Mesendoderm (in vitro differentiated cells): ENCODE data around the gene SLC8A1.

ENCODE experiments used
- DNase-seq: peaks from one replicate; pipeline ENCODE4 v3.0.0; 2013
- H2AK5ac ChIP-seq: 2 replicates; pipeline ENCODE4 v1.6.1; 2013; ENCODE audit warnings: low read length, inconsistent platforms
- H2BK120ac ChIP-seq: 2 replicates; pipeline ENCODE4 v1.6.1; 2013; ENCODE audit warnings: low read depth, mild to moderate bottlenecking, low read length, moderate library complexity, mixed read lengths
- H2BK15ac ChIP-seq: replicated peaks from 2 replicates; pipeline ENCODE4 v1.6.1; 2013; ENCODE audit warnings: low read depth, mild to moderate bottlenecking, moderate library complexity
- H2BK5ac ChIP-seq: 2 replicates; pipeline ENCODE4 v1.6.1; 2013; ENCODE audit warnings: low read length, inconsistent platforms
- H3K18ac ChIP-seq: 2 replicates; pipeline ENCODE4 v1.6.1; 2013; ENCODE audit warnings: mild to moderate bottlenecking, low read length, mixed read lengths
- H3K23ac ChIP-seq: one replicate; pipeline ENCODE4 v1.6.1; 2013; ENCODE audit warnings: low read length
- H3K27ac ChIP-seq: 2 replicates; pipeline ENCODE4 v1.5.1; 2013; ENCODE audit warnings: low read depth, mild to moderate bottlenecking, inconsistent platforms, low read length, moderate library complexity
- H3K27me3 ChIP-seq: 2 replicates; pipeline ENCODE4 v1.6.1; 2013; ENCODE audit warnings: low read length, control low read depth, mild to moderate bottlenecking, inconsistent platforms; ENCODE audit not compliant: insufficient read depth, poor library complexity
- H3K36me3 ChIP-seq: 2 replicates; pipeline ENCODE4 v1.6.1; 2013; ENCODE audit warnings: low read length, inconsistent platforms; ENCODE audit not compliant: control insufficient read depth, insufficient read depth
- H3K4ac ChIP-seq: one replicate; pipeline ENCODE4 v1.6.1; 2013; ENCODE audit warnings: low read depth, mild to moderate bottlenecking, low read length, moderate library complexity
- H3K4me1 ChIP-seq: 2 replicates; pipeline ENCODE4 v1.6.1; 2013; ENCODE audit warnings: low read depth, low read length, inconsistent platforms; ENCODE audit not compliant: control insufficient read depth
- H3K4me2 ChIP-seq: 2 replicates; pipeline ENCODE4 v1.6.1; 2013; ENCODE audit warnings: low read length
- H3K4me3 ChIP-seq: 2 replicates; pipeline ENCODE4 v1.5.1; 2013; ENCODE audit warnings: mild to moderate bottlenecking, low read length
- H3K56ac ChIP-seq: one replicate; pipeline ENCODE4 v1.6.1; 2013; ENCODE audit warnings: low read length
- H3K79me1 ChIP-seq: 2 replicates; pipeline ENCODE4 v1.6.1; 2013; ENCODE audit warnings: low read length, inconsistent platforms
- H3K79me2 ChIP-seq: 2 replicates; pipeline ENCODE4 v1.6.1; 2013; ENCODE audit warnings: mild to moderate bottlenecking, low read length; ENCODE audit not compliant: control insufficient read depth, insufficient read depth
- H3K9ac ChIP-seq: 2 replicates; pipeline ENCODE4 v1.6.1; 2013; ENCODE audit warnings: low read length, inconsistent platforms
- H4K5ac ChIP-seq: one replicate; pipeline ENCODE4 v1.6.1; 2013; ENCODE audit warnings: low read length
- H4K8ac ChIP-seq: one replicate; pipeline ENCODE4 v1.6.1; 2013; ENCODE audit warnings: low read depth, mild to moderate bottlenecking, control low read depth, low read length, moderate library complexity
- WGBS: extraction: QIAGEN DNeasy Blood & Tissue Kit; methylation state at CpG from one replicate; pipeline ENCODE4 v1.1.7; 2013; ENCODE audit warnings: low lambda C conversion rate, missing lambda C conversion rate; ENCODE audit not compliant: insufficient coverage; ENCODE audit errors: extremely low coverage; 5-methylcytosine and 5-hydroxymethylcytosine counted together

The SLC8A1 gene

GRCh38 chr2:40311026-40311425 is 140.9 kb downstream of the SLC8A1 start:
- Histone ChIP-seq H3K27me3 (no peaks in the 10 kb centered on the region), H3K36me3 (no peaks in the 10 kb centered on the region), H3K9ac (no peak overlapping the region), H2BK5ac (no peak overlapping the region), H3K4me3 (no peak overlapping the region), H3K79me2 (no peaks in the 10 kb centered on the region), H4K5ac (no peak overlapping the region), H3K4ac (no peak overlapping the region), H3K56ac (no peak overlapping the region), H3K23ac (no peak overlapping the region), H2AK5ac (no peak overlapping the region), H3K4me1 (no peaks in the 10 kb centered on the region), H2BK120ac (no peak overlapping the region), H4K8ac (no peak overlapping the region), H3K4me2 (no peak overlapping the region), H3K27ac (no peak overlapping the region), H3K79me1 (no peaks in the 10 kb centered on the region), H2BK15ac (no peak overlapping the region), H3K18ac (no peak overlapping the region)
- no peak for DNase-seq
- no CpG with 5 or more reads among the region's 2 CpGs for WGBS

- DNase-seq, result no peak
- Histone ChIP-seq H2BK120ac (no peak overlapping the region), H3K27me3 (no peaks in the 10 kb centered on the region), H3K23ac (no peak overlapping the region), H3K9ac (no peak overlapping the region), H2BK5ac (no peak overlapping the region), H3K79me2 (no peaks in the 10 kb centered on the region), H3K27ac (no peak overlapping the region), H3K4me2 (no peak overlapping the region), H3K4ac (no peak overlapping the region), H4K8ac (no peak overlapping the region), H3K56ac (no peak overlapping the region), H3K4me3 (no peak overlapping the region), H3K18ac (no peak overlapping the region), H3K4me1 (no peaks in the 10 kb centered on the region), H2BK15ac (no peak overlapping the region), H3K79me1 (no peaks in the 10 kb centered on the region), H3K36me3 (no peaks in the 10 kb centered on the region), H4K5ac (no peak overlapping the region), H2AK5ac (no peak overlapping the region)
- no CpG with 5 or more reads among the region's 1 CpG for WGBS
These were observed 141.6 kb downstream of the SLC8A1 start for GRCh38 chr2:40310303-40310702.

GRCh38 chr2:40304340-40304739 is 147.6 kb downstream of the SLC8A1 start:
- Histone ChIP-seq H4K5ac (no peak overlapping the region), H2BK5ac (no peak overlapping the region), H3K27ac (no peak overlapping the region), H3K4me1 (peaks cover 10% of the 10 kb centered on the region), H2BK15ac (no peak overlapping the region), H4K8ac (no peak overlapping the region), H3K27me3 (no peaks in the 10 kb centered on the region), H3K4me2 (no peak overlapping the region), H3K36me3 (no peaks in the 10 kb centered on the region), H3K9ac (no peak overlapping the region), H3K18ac (no peak overlapping the region), H3K79me1 (no peaks in the 10 kb centered on the region), H3K4me3 (no peak overlapping the region), H2AK5ac (no peak overlapping the region), H2BK120ac (no peak overlapping the region), H3K4ac (no peak overlapping the region), H3K56ac (peak overlapping the region; percentile 31), H3K79me2 (no peaks in the 10 kb centered on the region), H3K23ac (no peak overlapping the region)
- DNase-seq, result peak; percentile 53
- WGBS, result no CpG with 5 or more reads among the region's 8 CpGs

GRCh38 chr2:40303746-40304145 is 148.1 kb downstream of the SLC8A1 start:
- H2BK15ac ChIP-seq, result no peak overlapping the region
- H3K9ac ChIP-seq, result no peak overlapping the region
- peaks cover 11% of the 10 kb centered on the region for H3K4me1 ChIP-seq
- no peak overlapping the region for H4K8ac ChIP-seq
- H3K36me3 ChIP-seq, result no peaks in the 10 kb centered on the region
- H3K79me1 ChIP-seq, result no peaks in the 10 kb centered on the region
- no peak overlapping the region for H3K4me2 ChIP-seq
- H3K56ac ChIP-seq, result no peak overlapping the region
- H3K79me2 ChIP-seq, result no peaks in the 10 kb centered on the region
- WGBS, result no CpG with 5 or more reads among the region's 4 CpGs
- no peak overlapping the region for H3K4ac ChIP-seq
- no peak overlapping the region for H3K23ac ChIP-seq
- no peak overlapping the region for H3K4me3 ChIP-seq
- H2AK5ac ChIP-seq, result no peak overlapping the region
- no peak overlapping the region for H3K18ac ChIP-seq
- H2BK5ac ChIP-seq, result no peak overlapping the region
- no peaks in the 10 kb centered on the region for H3K27me3 ChIP-seq
- no peak overlapping the region for H4K5ac ChIP-seq
- H3K27ac ChIP-seq, result no peak overlapping the region
- no peak for DNase-seq
- no peak overlapping the region for H2BK120ac ChIP-seq

GRCh38 chr2:40302751-40303325 is 149.1 kb downstream of the SLC8A1 start:
- Histone ChIP-seq H3K27me3 (no peaks in the 10 kb centered on the region), H4K8ac (no peak overlapping the region), H3K4ac (no peak overlapping the region), H3K79me2 (no peaks in the 10 kb centered on the region), H3K4me2 (no peak overlapping the region), H3K27ac (no peak overlapping the region), H2BK120ac (no peak overlapping the region), H2BK15ac (no peak overlapping the region), H3K9ac (no peak overlapping the region), H4K5ac (no peak overlapping the region), H3K56ac (no peak overlapping the region), H3K36me3 (no peaks in the 10 kb centered on the region), H3K4me3 (no peak overlapping the region), H2BK5ac (no peak overlapping the region), H3K23ac (no peak overlapping the region), H3K18ac (no peak overlapping the region), H3K4me1 (peaks cover 11% of the 10 kb centered on the region), H3K79me1 (no peaks in the 10 kb centered on the region), H2AK5ac (no peak overlapping the region)
- DNase-seq, result no peak
- no CpG with 5 or more reads among the region's 2 CpGs for WGBS

- no peak overlapping the region for H3K18ac ChIP-seq
These were observed 151.5 kb downstream of the SLC8A1 start for GRCh38 chr2:40300391-40300790.

More at GRCh38 chr2:40300391-40300790, 151.5 kb downstream of the SLC8A1 start:
- H3K56ac ChIP-seq, result no peak overlapping the region
- no peak overlapping the region for H3K9ac ChIP-seq
- H3K36me3 ChIP-seq, result no peaks in the 10 kb centered on the region
- DNase-seq, result peak; percentile 30
- no peak overlapping the region for H3K23ac ChIP-seq
- no peaks in the 10 kb centered on the region for H3K79me1 ChIP-seq
- no peak overlapping the region for H3K4ac ChIP-seq
- no peaks in the 10 kb centered on the region for H3K27me3 ChIP-seq
- peaks cover 11% of the 10 kb centered on the region for H3K4me1 ChIP-seq
- no peaks in the 10 kb centered on the region for H3K79me2 ChIP-seq
- no peak overlapping the region for H2AK5ac ChIP-seq
- no peak overlapping the region for H3K4me3 ChIP-seq
- no peak overlapping the region for H2BK15ac ChIP-seq
- WGBS, result no CpG with 5 or more reads among the region's 6 CpGs
- H4K5ac ChIP-seq, result no peak overlapping the region
- H3K27ac ChIP-seq, result peak overlapping the region; percentile 22
- H3K4me2 ChIP-seq, result no peak overlapping the region
- H4K8ac ChIP-seq, result no peak overlapping the region
- no peak overlapping the region for H2BK120ac ChIP-seq
- H2BK5ac ChIP-seq, result no peak overlapping the region
